Measurements from ENCODE around the gene LRRC4C.

Gene LRRC4C

DNA sequence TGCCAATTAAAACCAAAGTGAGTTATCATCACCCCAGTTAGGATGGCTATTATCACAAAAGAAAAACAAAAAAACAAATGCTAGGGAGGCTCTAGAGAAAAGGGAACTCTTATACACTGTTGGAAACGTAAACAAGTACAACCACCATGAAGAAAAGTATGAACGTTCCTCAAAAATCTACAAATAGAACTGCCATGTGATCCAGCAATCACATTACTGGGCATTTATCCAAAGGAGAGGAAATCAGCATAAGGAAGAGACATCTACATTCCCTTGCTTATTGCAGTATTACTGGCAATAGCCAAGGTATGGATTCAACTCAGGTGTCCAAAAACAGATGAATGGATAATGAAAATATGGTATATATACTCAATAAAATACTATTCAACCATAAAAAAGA lies 1145.1 kb downstream of the LRRC4C start:
- no peaks in the 10 kb centered on the region for H3F3A ChIP-seq (ENCODE audit: insufficient read depth, low read length)
- no peak overlapping the region for H3K4me2 ChIP-seq (ENCODE audit: low read length)

DNA sequence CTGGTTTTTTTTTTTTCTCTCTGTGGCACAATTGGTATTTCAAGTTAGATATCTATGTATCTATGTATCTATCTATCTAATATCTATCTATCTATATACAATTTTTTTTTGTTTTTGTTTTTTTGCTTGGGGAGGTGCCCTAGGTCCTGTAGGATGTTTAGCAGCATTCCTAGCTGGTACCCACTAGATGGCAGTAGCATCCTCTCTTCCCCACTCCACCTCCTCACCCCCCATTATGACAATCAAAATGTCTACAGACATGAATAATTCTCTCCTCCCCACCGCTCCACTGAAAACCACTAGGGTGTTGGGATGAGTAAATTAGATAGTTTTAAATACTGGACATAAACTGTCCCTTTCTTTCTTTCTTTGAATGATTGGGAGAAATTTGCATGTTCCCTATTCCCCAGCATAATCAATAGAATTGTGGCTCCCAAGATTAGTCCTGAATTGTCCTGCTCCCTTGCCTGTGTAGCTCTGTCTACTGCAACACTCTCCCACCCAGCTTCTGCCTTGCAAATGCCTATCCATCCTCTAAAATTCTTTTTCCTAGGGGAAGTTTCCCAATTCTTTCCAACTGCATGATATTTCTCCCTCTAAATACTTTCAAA lies 1152.4 kb downstream of the LRRC4C start:
- no peak overlapping the region for H3K4me2 ChIP-seq (ENCODE audit: low read length)
- H4K20me1 ChIP-seq (ENCODE audit: insufficient read depth, low read length), result no peaks in the 10 kb centered on the region
- H3K9me2 ChIP-seq (ENCODE audit: low read depth, low read length), result no peaks in the 10 kb centered on the region
- no peaks in the 10 kb centered on the region for H3F3A ChIP-seq (ENCODE audit: insufficient read depth, low read length)
- no peak overlapping the region for H3K9ac ChIP-seq (ENCODE audit: low read length)
- no peaks in the 10 kb centered on the region for H3K36me3 ChIP-seq (ENCODE audit: insufficient read depth, low read length)
- H2AFZ ChIP-seq (ENCODE audit: low read length), result no peak overlapping the region
- no peak for TF ChIP-seq EZH2 (IDR thresholded peaks at IDR 0.05; ENCODE audit: borderline replicate concordance, low read length)
- TF ChIP-seq, protein P1, sequence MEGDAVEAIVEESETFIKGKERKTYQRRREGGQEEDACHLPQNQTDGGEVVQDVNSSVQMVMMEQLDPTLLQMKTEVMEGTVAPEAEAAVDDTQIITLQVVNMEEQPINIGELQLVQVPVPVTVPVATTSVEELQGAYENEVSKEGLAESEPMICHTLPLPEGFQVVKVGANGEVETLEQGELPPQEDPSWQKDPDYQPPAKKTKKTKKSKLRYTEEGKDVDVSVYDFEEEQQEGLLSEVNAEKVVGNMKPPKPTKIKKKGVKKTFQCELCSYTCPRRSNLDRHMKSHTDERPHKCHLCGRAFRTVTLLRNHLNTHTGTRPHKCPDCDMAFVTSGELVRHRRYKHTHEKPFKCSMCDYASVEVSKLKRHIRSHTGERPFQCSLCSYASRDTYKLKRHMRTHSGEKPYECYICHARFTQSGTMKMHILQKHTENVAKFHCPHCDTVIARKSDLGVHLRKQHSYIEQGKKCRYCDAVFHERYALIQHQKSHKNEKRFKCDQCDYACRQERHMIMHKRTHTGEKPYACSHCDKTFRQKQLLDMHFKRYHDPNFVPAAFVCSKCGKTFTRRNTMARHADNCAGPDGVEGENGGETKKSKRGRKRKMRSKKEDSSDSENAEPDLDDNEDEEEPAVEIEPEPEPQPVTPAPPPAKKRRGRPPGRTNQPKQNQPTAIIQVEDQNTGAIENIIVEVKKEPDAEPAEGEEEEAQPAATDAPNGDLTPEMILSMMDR (IDR thresholded peaks at IDR 0.05; ENCODE audit: low read length), result peak; percentile 54
- no peaks in the 10 kb centered on the region for H3K4me1 ChIP-seq (ENCODE audit: insufficient read depth, low read length, severe bottlenecking)
- H3K4me3 ChIP-seq (ENCODE audit: low read depth, low read length, poor library complexity, severe bottlenecking), result no peak overlapping the region
- H3K9me3 ChIP-seq (ENCODE audit: low read length), result no peaks in the 10 kb centered on the region
- no peaks in the 10 kb centered on the region for H3K27me3 ChIP-seq (ENCODE audit: insufficient read depth, low read length)
- no peaks in the 10 kb centered on the region for H3K79me2 ChIP-seq (ENCODE audit: insufficient read depth, low read length)
- no peak overlapping the region for H3K27ac ChIP-seq (ENCODE audit: low read depth, low read length, poor library complexity, severe bottlenecking)

More for the DNA sequence above, 1145.1 kb downstream of the LRRC4C start:
- Histone ChIP-seq H3K9ac (ENCODE audit: low read length) (no peak overlapping the region), H2AFZ (ENCODE audit: low read length) (no peak overlapping the region), H3K4me1 (ENCODE audit: insufficient read depth, low read length, severe bottlenecking) (no peaks in the 10 kb centered on the region), H3K27me3 (ENCODE audit: insufficient read depth, low read length) (no peaks in the 10 kb centered on the region), H3K9me2 (ENCODE audit: low read depth, low read length) (no peaks in the 10 kb centered on the region), H3K27ac (ENCODE audit: low read depth, low read length, poor library complexity, severe bottlenecking) (no peak overlapping the region), H3K9me3 (ENCODE audit: low read length) (no peaks in the 10 kb centered on the region), H3K4me3 (ENCODE audit: low read depth, low read length, poor library complexity, severe bottlenecking) (no peak overlapping the region), H4K20me1 (ENCODE audit: insufficient read depth, low read length) (no peaks in the 10 kb centered on the region), H3K36me3 (ENCODE audit: insufficient read depth, low read length) (no peaks in the 10 kb centered on the region), H3K79me2 (ENCODE audit: insufficient read depth, low read length) (no peaks in the 10 kb centered on the region)
- TF ChIP-seq, protein P1 (IDR thresholded peaks at IDR 0.05; ENCODE audit: low read length), result no peak
- TF ChIP-seq EZH2 (IDR thresholded peaks at IDR 0.05; ENCODE audit: borderline replicate concordance, low read length), result no peak

GRCh38 chr11:40302669-40303068 lies 1156.8 kb downstream of the LRRC4C start:
- no peaks in the 10 kb centered on the region for H3K36me3 ChIP-seq (ENCODE audit: insufficient read depth, low read length)
- no peaks in the 10 kb centered on the region for H3K4me1 ChIP-seq (ENCODE audit: insufficient read depth, low read length, severe bottlenecking)
- H4K20me1 ChIP-seq (ENCODE audit: insufficient read depth, low read length), result no peaks in the 10 kb centered on the region
- no peak overlapping the region for H3K4me3 ChIP-seq (ENCODE audit: low read depth, low read length, poor library complexity, severe bottlenecking)
- no peak for TF ChIP-seq EZH2 (IDR thresholded peaks at IDR 0.05; ENCODE audit: borderline replicate concordance, low read length)
- TF ChIP-seq, protein P1 (IDR thresholded peaks at IDR 0.05; ENCODE audit: low read length), result no peak
- no peak overlapping the region for H3K27ac ChIP-seq (ENCODE audit: low read depth, low read length, poor library complexity, severe bottlenecking)
- no peaks in the 10 kb centered on the region for H3K9me3 ChIP-seq (ENCODE audit: low read length)
- H3K9ac ChIP-seq (ENCODE audit: low read length), result no peak overlapping the region
- H3K27me3 ChIP-seq (ENCODE audit: insufficient read depth, low read length), result no peaks in the 10 kb centered on the region
- no peak overlapping the region for H3K4me2 ChIP-seq (ENCODE audit: low read length)
- H2AFZ ChIP-seq (ENCODE audit: low read length), result no peak overlapping the region
- no peaks in the 10 kb centered on the region for H3F3A ChIP-seq (ENCODE audit: insufficient read depth, low read length)
- H3K79me2 ChIP-seq (ENCODE audit: insufficient read depth, low read length), result no peaks in the 10 kb centered on the region
- H3K9me2 ChIP-seq (ENCODE audit: low read depth, low read length), result no peaks in the 10 kb centered on the region

Data from OCI-LY1 (cell line).